Renal cortical epithelial cell (primary cell): ENCODE results near the gene CDCA5. TPM values are rescaled to one million over a fixed set of nuclear protein-coding genes. Genes with fewer than 3 reads are reported as not detected.
A peak's percentile ranks its signal among the peaks of the same experiment; 100 is the strongest.

Experiments used
- DNase-seq: peaks from one replicate; pipeline ENCODE4 v3.0.0-alpha.2; 2011; ENCODE audit warnings: low read depth
- total RNA-seq: library from RNA; depleted of rRNA; stranded (reverse); fragments of >200 nt; gene quantifications from 2 replicates; pipeline ENCODE4 v1.2.3, GENCODE V29; 2014

CDCA5 gene
- total RNA-seq, 1 donor from 2014 or later: 1.1 TPM

- no peak for DNase-seq
Observed at GRCh38 chr11:65107078-65107477, 23.2 kb upstream of the CDCA5 start.

DNA sequence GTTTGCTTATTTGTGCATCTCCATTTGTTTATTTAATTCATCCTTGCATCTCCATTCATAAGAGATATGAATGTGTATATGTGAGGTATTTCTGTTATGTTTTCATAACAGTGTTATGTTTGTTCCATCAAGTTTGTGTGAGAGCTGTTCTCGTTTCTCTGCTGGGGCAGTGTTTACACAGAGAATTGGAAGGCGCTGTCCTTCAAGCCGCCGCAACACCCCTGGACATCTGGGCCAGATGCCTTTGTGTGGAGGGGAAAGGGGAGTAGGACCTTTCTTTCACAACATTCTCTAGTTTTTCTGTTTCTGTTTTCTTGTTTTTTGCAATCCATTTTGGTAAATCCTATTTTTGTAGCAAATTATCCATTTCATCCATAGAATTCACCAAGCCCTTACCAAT lies 20.8 kb upstream of the CDCA5 start:
- DNase-seq: no peak

- DNase-seq: no peak
Observed at GRCh38 chr11:65103476-65103875, 19.6 kb upstream of the CDCA5 start.

DNA sequence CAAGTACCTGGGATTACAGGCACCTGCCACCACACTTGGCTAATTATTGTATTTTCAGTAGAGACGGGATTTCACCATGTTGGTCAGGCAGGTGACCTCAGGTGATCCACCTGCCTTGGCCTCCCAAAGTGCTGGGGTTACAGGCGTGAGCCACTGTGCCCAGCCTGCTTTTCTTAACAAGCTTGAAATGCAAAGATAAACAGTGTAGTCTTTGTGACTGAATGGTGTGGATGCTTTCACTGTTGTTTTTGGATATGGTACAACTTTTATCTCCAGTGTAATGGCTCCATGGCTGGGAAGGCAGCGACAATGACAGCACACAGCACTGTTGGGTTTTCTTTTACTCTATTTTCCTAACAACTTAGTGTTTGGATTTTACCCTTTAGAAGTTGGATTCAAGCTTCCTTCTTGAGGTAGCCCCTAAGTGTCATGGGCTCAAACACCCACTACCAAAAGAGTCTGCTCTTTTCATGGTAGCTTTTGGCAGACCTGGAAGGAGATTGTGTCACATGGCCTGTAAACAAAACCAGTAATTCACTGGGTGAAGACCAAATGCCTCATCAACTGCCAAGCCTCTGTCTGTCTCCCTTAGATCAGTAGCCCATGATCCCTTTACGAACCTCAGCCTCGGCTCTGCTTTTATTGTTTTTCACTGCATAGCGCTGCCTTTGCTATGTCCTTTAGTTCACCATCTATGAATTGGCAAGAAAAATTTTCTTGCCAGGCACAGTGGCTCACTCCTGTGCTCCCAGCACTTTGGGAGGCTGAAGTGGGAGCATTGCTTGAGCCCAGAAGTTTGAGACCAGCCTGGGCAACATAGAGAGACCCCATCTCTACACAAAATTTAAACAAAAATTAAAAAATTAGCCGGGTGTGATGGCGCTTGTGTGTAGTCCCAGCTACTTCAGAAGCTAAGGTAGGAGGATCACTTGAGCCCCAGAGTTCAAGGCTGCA lies 18.6 kb upstream of the CDCA5 start:
- DNase-seq: no peak

DNA sequence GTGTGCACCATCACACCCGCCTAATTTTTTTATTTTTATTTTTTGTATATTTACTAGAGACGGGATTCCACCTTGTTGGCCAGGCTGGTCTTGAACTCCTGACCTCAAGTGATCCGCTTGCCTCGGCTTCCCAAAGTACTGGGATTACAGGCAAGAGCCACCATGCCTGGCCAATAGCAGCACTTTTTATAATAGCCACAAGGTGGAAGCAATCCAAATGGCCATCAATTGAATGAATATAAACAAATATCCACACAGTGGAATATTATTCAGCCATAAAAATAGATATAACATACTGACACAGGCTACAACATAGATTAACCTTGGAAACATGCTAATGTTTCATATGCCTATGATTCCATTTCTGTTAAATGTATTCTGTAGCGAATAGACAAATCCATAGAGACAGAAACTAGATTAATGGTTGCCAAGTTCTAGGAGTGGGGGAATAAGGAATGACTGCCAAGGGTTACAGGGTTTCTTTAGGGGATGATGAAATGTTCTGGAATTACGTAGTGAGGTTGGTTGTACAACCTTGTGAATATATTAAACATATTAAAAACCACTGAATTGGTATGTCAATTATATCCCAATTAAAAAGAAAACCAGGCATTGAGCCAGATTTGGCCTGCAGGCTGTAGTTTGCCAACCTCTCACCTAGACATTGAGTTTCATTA lies 17.0 kb upstream of the CDCA5 start:
- no peak for DNase-seq

- DNase-seq: no peak
Observed at GRCh38 chr11:65096926-65097325, 13.1 kb upstream of the CDCA5 start.

- DNase-seq: peak; percentile 77
Observed at GRCh38 chr11:65095974-65096806, 12.3 kb upstream of the CDCA5 start, which contains the start of gene VPS51. VPS51 (plus strand) TSS chr11:65096214; CDS start chr11:65096251, 37 bp downstream.

DNA sequence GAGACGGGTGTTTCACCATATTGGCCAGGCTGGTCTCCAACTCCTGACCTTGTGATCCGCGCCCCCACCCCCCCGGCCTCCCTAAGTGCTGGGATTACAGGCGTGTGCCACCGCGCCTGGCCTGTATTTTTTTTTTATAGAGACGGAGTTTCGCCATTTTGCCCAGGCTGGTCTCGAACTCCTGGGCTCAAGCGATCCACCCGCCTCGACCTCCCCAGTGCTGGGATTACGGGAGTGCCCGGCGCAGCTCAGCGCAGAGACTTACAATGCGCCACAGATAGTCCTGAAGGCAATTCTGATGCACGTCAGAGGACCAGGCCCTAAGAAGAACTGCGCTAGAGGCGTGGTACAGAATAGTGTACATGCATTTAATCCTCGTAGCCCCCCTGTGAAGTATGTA lies 11.6 kb upstream of the CDCA5 start:
- no peak for DNase-seq

DNA sequence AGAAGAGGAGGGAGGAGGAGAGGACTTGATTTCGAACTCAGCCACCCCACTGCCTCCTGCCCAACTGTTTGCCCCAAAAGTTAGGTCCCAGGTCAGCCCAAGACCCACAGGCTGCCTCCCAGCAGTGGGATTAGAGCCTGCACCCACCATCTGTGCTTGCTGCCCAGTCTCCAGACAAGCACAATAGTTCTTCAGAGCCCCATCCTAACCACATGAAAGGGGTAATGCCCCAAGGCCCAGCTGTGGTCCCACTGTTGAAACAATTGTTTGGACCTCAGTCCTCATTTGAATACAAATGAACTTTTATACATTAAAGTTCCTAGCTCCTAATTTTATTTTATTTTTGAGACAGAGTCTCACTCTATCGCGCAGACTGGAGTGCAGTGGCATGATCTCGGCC lies 6.8 kb upstream of the CDCA5 start:
- DNase-seq: no peak

- no peak for DNase-seq
Observed at GRCh38 chr11:65089621-65090020, 5.8 kb upstream of the CDCA5 start.

GRCh38 chr11:65087827-65088226 lies 4.0 kb upstream of the CDCA5 start:
- DNase-seq: no peak

DNA sequence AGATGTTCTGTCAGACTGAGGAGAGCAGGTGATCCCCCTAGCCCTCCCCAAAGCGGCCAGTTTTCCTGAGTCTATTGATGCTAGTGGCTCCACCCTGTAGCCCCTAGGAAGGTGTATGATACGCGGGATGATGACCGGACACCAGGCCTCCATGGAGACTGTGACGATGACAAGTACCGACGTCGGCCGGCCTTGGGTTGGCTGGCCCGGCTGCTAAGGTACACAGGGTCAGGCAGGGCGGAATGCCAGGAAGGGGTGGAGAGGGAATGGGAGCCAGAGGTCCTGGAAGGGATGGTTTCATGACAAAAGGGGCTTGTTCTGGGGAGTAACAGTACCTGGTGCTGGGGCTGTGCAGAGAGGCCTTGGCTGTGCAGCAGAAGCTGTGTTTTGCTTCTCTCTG lies 3.4 kb upstream of the CDCA5 start:
- DNase-seq: no peak

DNA sequence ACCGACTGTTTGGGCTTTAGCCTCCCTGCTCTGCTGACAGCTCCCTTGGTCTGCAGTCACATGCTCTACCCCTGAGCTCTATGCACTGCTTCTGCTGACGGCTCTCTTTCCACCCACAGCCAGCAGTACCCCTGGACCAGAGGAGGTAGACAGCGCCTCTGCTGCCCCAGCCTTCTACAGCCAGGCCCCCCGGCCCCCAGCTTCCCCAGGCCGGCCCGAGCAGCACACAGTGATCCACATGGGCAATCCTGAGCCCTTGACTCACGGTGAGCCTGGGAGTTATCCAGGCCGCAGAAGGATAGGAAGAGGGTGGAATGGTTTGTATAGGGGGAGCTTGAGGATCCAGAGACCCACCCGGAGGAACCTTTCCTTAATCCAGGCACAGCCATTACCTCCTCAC lies 3.0 kb upstream of the CDCA5 start:
- no peak for DNase-seq

GRCh38 chr11:65085446-65085845 lies 1.6 kb upstream of the CDCA5 start:
- no peak for DNase-seq

GRCh38 chr11:65084598-65085375 lies 947 bp upstream of the CDCA5 start:
- no peak for DNase-seq

DNA sequence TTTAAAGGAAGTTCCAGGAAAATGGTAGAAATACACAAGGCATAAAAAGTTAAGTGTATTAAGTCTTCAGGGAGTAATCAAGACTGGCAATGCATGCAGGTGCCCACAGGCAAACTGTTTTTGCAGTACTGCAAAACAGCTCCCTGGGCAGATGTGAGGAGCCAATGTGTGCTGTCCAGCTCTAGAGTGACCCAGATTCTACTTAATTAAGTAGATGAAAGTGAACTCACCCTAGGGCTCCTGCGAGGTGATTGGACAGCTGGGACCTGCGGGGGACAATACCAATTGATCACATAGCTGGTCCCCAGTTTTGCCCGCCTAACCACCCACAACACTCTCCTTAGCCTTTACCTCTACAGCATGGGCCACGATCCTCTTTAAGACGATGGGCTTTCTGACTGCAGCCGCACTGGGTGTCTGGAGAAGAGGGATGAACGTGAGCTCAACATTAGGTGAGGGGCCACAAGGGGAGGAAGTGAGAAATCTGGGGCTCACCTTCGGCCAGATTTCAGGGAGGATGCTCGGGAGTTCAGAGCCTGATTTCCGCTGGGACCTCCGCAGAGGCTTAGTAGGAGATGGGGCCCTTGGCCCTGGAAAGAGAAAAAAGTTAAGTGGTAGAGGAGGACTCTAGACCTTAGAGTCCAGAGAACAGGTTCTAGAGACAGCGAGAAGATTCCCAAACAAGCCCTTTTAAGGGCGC lies 556 bp downstream of the CDCA5 start:
- no peak for DNase-seq

GRCh38 chr11:65078786-65079342 lies 5.0 kb downstream of the CDCA5 start:
- no peak for DNase-seq

GRCh38 chr11:65078151-65078550 lies 5.7 kb downstream of the CDCA5 start:
- peak; percentile 29 for DNase-seq

DNA sequence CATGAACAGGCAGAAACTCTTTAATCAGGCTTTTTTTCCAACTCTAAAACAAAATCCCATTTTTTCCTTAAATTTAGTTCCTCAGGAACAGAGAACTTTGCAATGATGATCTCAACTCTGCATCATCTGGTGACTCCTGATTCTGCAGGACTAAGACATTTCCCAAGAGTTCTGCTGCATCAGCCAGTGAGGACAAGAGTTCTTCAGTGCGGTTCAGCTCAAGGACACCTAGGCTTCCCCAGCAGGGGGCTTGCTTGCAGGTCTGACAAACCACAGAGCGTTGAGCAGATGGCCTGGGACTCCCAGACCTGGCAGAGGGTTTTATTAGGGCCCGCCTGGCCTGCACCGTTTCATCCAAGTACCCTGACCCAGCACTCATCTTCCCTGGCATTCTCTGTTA lies 6.4 kb downstream of the CDCA5 start:
- no peak for DNase-seq

GRCh38 chr11:65072631-65072966 lies 11.2 kb downstream of the CDCA5 start:
- DNase-seq: no peak
